Heart left ventricle (tissue), 16 donors: ENCODE data around the gene NOC2L. TPM values are rescaled to one million over a fixed set of nuclear protein-coding genes. Genes with fewer than 3 reads are reported as not detected.
A peak's percentile ranks its signal among the peaks of the same experiment; 100 is the strongest.

Source experiments
- ATAC-seq, 4 donors: fragments of 200-7000 bp; cut with Tn5 transposase; one replicate each; pipeline ENCODE4 v1.9.1; 2020 to 2022; ENCODE audit warnings: moderate library complexity in 4 of 4, mild to moderate bottlenecking in 3 of 4, moderate number of reproducible peaks in 1 of 4
- DNase-seq, 5 donors: peaks; one replicate each; pipeline ENCODE4 v3.0.0-alpha.2; 2020
- H3K27ac ChIP-seq, 12 donors: fragments of 200-600 bp; sonication (generic) in 4 of 12; one replicate each; pipeline versions ENCODE4 v1.5.0 to v1.8.0; 2016 to 2022; ENCODE audit warnings: mild to moderate bottlenecking in 2 of 12
- H3K27me3 ChIP-seq, 9 donors: fragments of 200-600 bp; sonication (generic) in 2 of 9; one replicate each; pipeline versions ENCODE4 v1.5.1 to v1.8.0; 2016 to 2022; ENCODE audit warnings: mild to moderate bottlenecking in 3 of 9
- H3K36me3 ChIP-seq, 9 donors: fragments of 200-600 bp; sonication (generic) in 2 of 9; one replicate each; pipeline versions ENCODE4 v1.5.0 to v1.8.0; 2018 to 2022; ENCODE audit warnings: mild to moderate bottlenecking in 2 of 9
- H3K4me1 ChIP-seq, 12 donors: fragments of 200-600 bp; sonication (generic) in 4 of 12; one replicate each; pipeline versions ENCODE4 v1.5.0 to v1.8.0; 2016 to 2022; ENCODE audit warnings: mild to moderate bottlenecking in 3 of 12
- H3K4me3 ChIP-seq, 12 donors: fragments of 200-600 bp; sonication (generic) in 4 of 12; one replicate each; pipeline versions ENCODE4 v1.5.0 to v1.8.0; 2017 to 2022; ENCODE audit warnings: mild to moderate bottlenecking in 9 of 12, moderate library complexity in 4 of 12
- H3K9me3 ChIP-seq, 12 donors: fragments of 200-600 bp; sonication (generic) in 4 of 12; one replicate each; pipeline versions ENCODE4 v1.5.0 to v1.8.0; 2016 to 2022; ENCODE audit warnings: mild to moderate bottlenecking in 1 of 12
- CTCF ChIP-seq, 12 donors: fragments of 200-600 bp; sonication (generic) in 4 of 12; IDR thresholded peaks; one replicate each; pipeline versions ENCODE4 v1.5.0 to v1.8.0; 2018 to 2022; ENCODE audit warnings: antibody characterized with exemption in 12 of 12, mild to moderate bottlenecking in 5 of 12
- POLR2A ChIP-seq, 2 donors: fragments of 450-650 bp; IDR thresholded peaks; one replicate each; pipeline ENCODE4 v1.6.1; 2017; ENCODE audit warnings: antibody characterized with exemption in 2 of 2, mild to moderate bottlenecking in 2 of 2, moderate library complexity in 2 of 2
- WGBS, 4 donors: extraction: QIAGEN DNeasy Blood & Tissue Kit in 2 of 4; methylation state at CpG; one replicate each; pipeline versions ENCODE4 v1.1.5 to v1.1.7; 2013 to 2018; 5-methylcytosine and 5-hydroxymethylcytosine counted together
- intact Hi-C, 10 donors: fragments of 100-400 bp; cut with DNase I; formaldehyde crosslinking; loops; one replicate each; pipeline versions ENCODE4 v1.11.1 to v1.14.2; 2022
- polyA plus RNA-seq, 2 donors: library from polyadenylated mRNA; stranded (reverse); fragments of 200-250 nt; gene quantifications; one replicate each; pipeline ENCODE4 v1.2.3, GENCODE V29; 2013
- total RNA-seq, 9 donors: library from RNA; depleted of rRNA in 2 of 9; stranded (reverse); fragments of >200 nt in 2 of 9; fragmentation: NEBNext Ultra II Directional in 3 of 9; extraction: Animal tissue kit (Norgen Biotek cat#: 25700) in 3 of 9; gene quantifications; one replicate each; pipeline versions ENCODE4 v1.1.0 to v1.2.4, GENCODE V29; 2016 to 2023
- donor health status: ischemic (EF 13 %, LVEDD 7.1; RV severe dilation, severe dysfunction).
- donor health status: healthy with polysubstance abuse.
- donor health status: DM: no; HTN: yes; CAD: no.
- donor health status: DM: no; HTN: no; CAD: no.
- donor health status: ischemic (EF 25% LVEDD 6.9; RV normal size, moderate dysfunction).
- donor health status: ischemic (EF 25% LVEDD 5.7; RV mildly dilated, moderate dysfunction).
- donor health status: healthy.
- donor health status: DM: yes; HTN: yes; CAD: no.
- donor health status: ischemic (EF 35%, LVEDD 5.7; RV mildly dilated, moderate dysfunction).
- donor health status: nonischemic (EF 11% LVEDD 7.7; RV severe dilation, severe dysfunction).
- donor health status: DM: yes; HTN: yes; CAD: no.
- donor health status: PGD.
- donor health status: ischemic (EF 29% LVEDD 5.4; RV normal size, mild dysfunction).
- donor health status: nonischemic (EF 23%, LVEDD 6.1; RV moderate dilation, normal function).

Gene NOC2L
- total and polyA plus RNA-seq, 11 donors: 36.0 to 85.3 (median 44.0) TPM

- Histone ChIP-seq H3K4me3 (peak overlapping the region; percentile 51 to 93 (median 79)), H3K27me3 (peaks cover 0 to 66% (median 0%) of the 10 kb centered on the region in 9 donors), H3K4me1 (peaks cover 0 to 44% (median 21%) of the 10 kb centered on the region in 12 donors), H3K36me3 (peaks cover 0 to 7% (median 0%) of the 10 kb centered on the region in 9 donors), H3K9me3 (no peaks in the 10 kb centered on the region), H3K27ac (peak overlapping the region; percentile 96 to 100 (median 100))
- intact Hi-C loops: loop anchor here in 1 of 10 donors (5.0 kb wide), 1 partner anchor 92 kb away; no protein-coding TSS in a partner anchor
- 0 to 1% (median 0%) methylated on average over 6 to 86 of the region's 86 CpGs for WGBS, 4 donors
- DNase-seq (peak in 4 of 5 donors; percentile 41 to 74 (median 54)), ATAC-seq (peak in 2 of 4 donors; percentile 3 to 8)
- TF ChIP-seq POLR2A (IDR thresholded peaks at IDR 0.05) (peak in 1 of 2 donors; percentile 21), CTCF (IDR thresholded peaks at IDR 0.05) (peak in 2 of 12 donors; percentile 15 to 32)
Measured at GRCh38 chr1:998995-999724, 40.1 kb upstream of the NOC2L start.

- Histone ChIP-seq H3K9me3 (no peaks in the 10 kb centered on the region), H3K27ac (peak overlapping the region; percentile 96 to 100 (median 100)), H3K27me3 (peaks cover 0 to 66% (median 0%) of the 10 kb centered on the region in 9 donors), H3K4me1 (peaks cover 0 to 41% (median 20%) of the 10 kb centered on the region in 12 donors), H3K36me3 (peaks cover 0 to 7% (median 0%) of the 10 kb centered on the region in 9 donors), H3K4me3 (peak overlapping the region; percentile 51 to 93 (median 79))
- TF ChIP-seq POLR2A (IDR thresholded peaks at IDR 0.05) (no peak), CTCF (IDR thresholded peaks at IDR 0.05) (no peak)
- intact Hi-C loops: loop anchor here in 1 of 10 donors (5.0 kb wide), 1 partner anchor 91 kb away; no protein-coding TSS in a partner anchor
- ATAC-seq (no peak), DNase-seq (peak in 2 of 5 donors; percentile 15 to 27)
- 5 to 17% (median 6%) methylated on average over 18 to 27 of the region's 27 CpGs; no CpG with 5 or more reads in 1 of the 4 donors for WGBS, 4 donors
Measured at GRCh38 chr1:998745-998994, 39.6 kb upstream of the NOC2L start.

- H3K9me3 ChIP-seq: no peaks in the 10 kb centered on the region
- peak overlapping the region in 11 of 12 donors; percentile 51 to 93 (median 79) for H3K4me3 ChIP-seq
- TF ChIP-seq CTCF (IDR thresholded peaks at IDR 0.05) (no peak), POLR2A (IDR thresholded peaks at IDR 0.05) (no peak)
- intact Hi-C loops: loop anchor here in 1 of 10 donors (5.0 kb wide), 1 partner anchor 91 kb away; no protein-coding TSS in a partner anchor
- ATAC-seq: no peak
- 48 to 71% (median 60%) methylated on average over 32 to 75 of the region's 75 CpGs for WGBS, 4 donors
- peaks cover 0 to 41% (median 20%) of the 10 kb centered on the region in 12 donors for H3K4me1 ChIP-seq
- peaks cover 0 to 7% (median 0%) of the 10 kb centered on the region in 9 donors for H3K36me3 ChIP-seq
- peak overlapping the region in 7 of 12 donors; percentile 99 to 100 (median 99) for H3K27ac ChIP-seq
- DNase-seq: peak in 4 of 5 donors; percentile 18 to 61 (median 38)
- peaks cover 0 to 62% (median 0%) of the 10 kb centered on the region in 9 donors for H3K27me3 ChIP-seq
Measured at GRCh38 chr1:997993-998744, 39.1 kb upstream of the NOC2L start.

GRCh38 chr1:997713-997992 lies 38.6 kb upstream of the NOC2L start:
- Histone ChIP-seq H3K27me3 (peaks cover 0 to 61% (median 0%) of the 10 kb centered on the region in 9 donors), H3K27ac (peak overlapping the region in 2 of 12 donors; percentile 99), H3K4me3 (peak overlapping the region in 7 of 12 donors; percentile 71 to 93 (median 81)), H3K36me3 (peaks cover 0 to 7% (median 0%) of the 10 kb centered on the region in 9 donors), H3K9me3 (no peaks in the 10 kb centered on the region), H3K4me1 (peaks cover 0 to 41% (median 20%) of the 10 kb centered on the region in 12 donors)
- intact Hi-C loops: loop anchor here in 1 of 10 donors (5.0 kb wide), 1 partner anchor 90 kb away; no protein-coding TSS in a partner anchor
- WGBS, 4 donors: 79 to 90% (median 86%) methylated on average over 2 to 3 of the region's 3 CpGs; no CpG with 5 or more reads in 1 of the 4 donors
- no peak for TF ChIP-seq POLR2A (IDR thresholded peaks at IDR 0.05)
- no peak for TF ChIP-seq CTCF (IDR thresholded peaks at IDR 0.05)
- DNase-seq: peak in 1 of 5 donors; percentile 69
- ATAC-seq: no peak
